Suprapubic skin (tissue), 4 donors: ENCODE data around the gene KRTAP3-3.

Source experiments
- EP300 ChIP-seq: sonication (generic); formaldehyde crosslinking; IDR thresholded peaks from one replicate; pipeline ENCODE4 v1.6.1; 2017; ENCODE audit warnings: antibody characterized with exemption
- POLR2A ChIP-seq, 2 donors: fragments of 450-650 bp; IDR thresholded peaks; one replicate each; pipeline ENCODE4 v1.6.1; 2017; ENCODE audit warnings: antibody characterized with exemption in 2 of 2, mild to moderate bottlenecking in 2 of 2, moderate library complexity in 2 of 2
- POLR2AphosphoS5 ChIP-seq, 3 donors: sonication (generic); formaldehyde crosslinking; IDR thresholded peaks; one replicate each; pipeline ENCODE4 v1.6.1; 2017; ENCODE audit warnings: antibody characterized with exemption in 3 of 3
- TF ChIP-seq, protein P1 (sequence below), 2 donors: fragments of 200-600 bp in 1 of 2; fragments of 450-650 bp in 1 of 2; sonication (generic) in 1 of 2; IDR thresholded peaks; one replicate each; pipeline ENCODE4 v1.5.1; 2016 to 2019; ENCODE audit warnings: antibody characterized with exemption in 2 of 2, mild to moderate bottlenecking in 1 of 2, moderate library complexity in 1 of 2

DNA sequence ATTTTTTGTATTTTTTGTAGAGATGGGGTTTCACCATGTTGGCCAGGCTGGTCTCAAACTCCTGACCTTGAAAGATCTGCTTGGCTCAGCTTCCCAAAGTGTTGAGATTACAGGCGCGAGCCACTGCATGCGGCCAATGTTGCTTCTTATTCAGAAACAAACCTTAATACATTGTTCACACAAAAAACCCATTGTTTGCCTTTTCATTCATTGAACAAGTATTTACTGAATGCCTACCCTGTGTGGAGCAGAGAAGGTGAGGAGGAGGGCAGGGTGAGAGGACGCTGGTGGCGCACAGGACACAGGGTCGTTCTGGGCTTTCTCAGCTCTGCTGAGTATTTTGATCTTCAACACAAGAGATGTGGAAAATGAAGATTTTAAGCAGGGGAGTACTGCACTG, 48.5 kb downstream of the KRTAP3-3 start:
- TF ChIP-seq, protein P1, sequence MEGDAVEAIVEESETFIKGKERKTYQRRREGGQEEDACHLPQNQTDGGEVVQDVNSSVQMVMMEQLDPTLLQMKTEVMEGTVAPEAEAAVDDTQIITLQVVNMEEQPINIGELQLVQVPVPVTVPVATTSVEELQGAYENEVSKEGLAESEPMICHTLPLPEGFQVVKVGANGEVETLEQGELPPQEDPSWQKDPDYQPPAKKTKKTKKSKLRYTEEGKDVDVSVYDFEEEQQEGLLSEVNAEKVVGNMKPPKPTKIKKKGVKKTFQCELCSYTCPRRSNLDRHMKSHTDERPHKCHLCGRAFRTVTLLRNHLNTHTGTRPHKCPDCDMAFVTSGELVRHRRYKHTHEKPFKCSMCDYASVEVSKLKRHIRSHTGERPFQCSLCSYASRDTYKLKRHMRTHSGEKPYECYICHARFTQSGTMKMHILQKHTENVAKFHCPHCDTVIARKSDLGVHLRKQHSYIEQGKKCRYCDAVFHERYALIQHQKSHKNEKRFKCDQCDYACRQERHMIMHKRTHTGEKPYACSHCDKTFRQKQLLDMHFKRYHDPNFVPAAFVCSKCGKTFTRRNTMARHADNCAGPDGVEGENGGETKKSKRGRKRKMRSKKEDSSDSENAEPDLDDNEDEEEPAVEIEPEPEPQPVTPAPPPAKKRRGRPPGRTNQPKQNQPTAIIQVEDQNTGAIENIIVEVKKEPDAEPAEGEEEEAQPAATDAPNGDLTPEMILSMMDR (IDR thresholded peaks at IDR 0.05), result no peak
- TF ChIP-seq POLR2AphosphoS5 (IDR thresholded peaks at IDR 0.05), result no peak
- no peak for TF ChIP-seq POLR2A (IDR thresholded peaks at IDR 0.05)
- TF ChIP-seq EP300, result no peak
